HG03025 (cell line): ENCODE data around the gene FAM78A.

ENCODE experiments used
- ATAC-seq: cut with Tn5 transposase; IDR thresholded peaks from one replicate; pipeline ENCODE4 v1.9.1; 2021; ENCODE audit warnings: mild to moderate bottlenecking, moderate library complexity; ENCODE audit not compliant: unreplicated experiment, low FRiP score

The FAM78A gene

GRCh38 chr9:131303381-131304321, 27.3 kb upstream of the FAM78A start:
- ATAC-seq = no peak

GRCh38 chr9:131302244-131303075, 26.1 kb upstream of the FAM78A start:
- no peak for ATAC-seq

DNA sequence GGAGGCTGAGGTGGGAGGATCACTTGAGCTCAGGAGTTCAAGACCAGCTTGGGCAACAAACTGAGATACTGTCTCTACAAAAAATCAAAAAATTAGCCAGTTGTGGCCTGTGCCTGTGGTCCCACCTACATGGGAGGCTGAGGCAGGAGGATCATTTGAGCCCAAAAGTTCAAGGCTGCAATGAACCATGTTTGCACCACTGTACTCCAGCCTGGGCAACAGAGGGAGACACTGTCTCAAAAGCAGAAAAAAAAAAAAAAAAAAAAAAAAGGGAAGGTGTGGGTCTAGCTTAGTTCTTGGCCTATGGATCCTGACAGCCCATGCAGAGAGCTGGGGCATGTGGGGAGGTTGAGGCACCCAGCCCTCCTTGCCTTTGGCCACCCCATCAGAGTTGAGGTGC, 24.1 kb upstream of the FAM78A start:
- ATAC-seq = no peak

DNA sequence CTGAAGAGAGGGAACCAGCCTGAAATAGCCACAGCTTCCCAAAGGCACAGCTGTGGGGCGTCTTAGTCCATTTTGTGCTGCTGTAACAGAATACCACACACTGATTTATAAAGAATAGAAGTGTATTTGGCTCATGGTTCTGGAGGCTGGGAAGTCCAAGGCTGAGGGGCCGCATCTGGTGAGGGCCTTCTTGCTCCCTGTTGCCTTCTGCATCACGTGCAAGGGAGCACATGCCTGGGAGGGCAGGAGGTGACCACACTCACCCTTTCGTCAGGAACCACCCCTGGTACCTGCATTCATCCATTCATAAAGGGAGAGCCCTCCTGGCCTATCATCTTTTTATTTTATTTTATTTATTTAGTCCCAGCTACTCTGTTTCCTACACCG, 23.6 kb upstream of the FAM78A start:
- no peak for ATAC-seq

DNA sequence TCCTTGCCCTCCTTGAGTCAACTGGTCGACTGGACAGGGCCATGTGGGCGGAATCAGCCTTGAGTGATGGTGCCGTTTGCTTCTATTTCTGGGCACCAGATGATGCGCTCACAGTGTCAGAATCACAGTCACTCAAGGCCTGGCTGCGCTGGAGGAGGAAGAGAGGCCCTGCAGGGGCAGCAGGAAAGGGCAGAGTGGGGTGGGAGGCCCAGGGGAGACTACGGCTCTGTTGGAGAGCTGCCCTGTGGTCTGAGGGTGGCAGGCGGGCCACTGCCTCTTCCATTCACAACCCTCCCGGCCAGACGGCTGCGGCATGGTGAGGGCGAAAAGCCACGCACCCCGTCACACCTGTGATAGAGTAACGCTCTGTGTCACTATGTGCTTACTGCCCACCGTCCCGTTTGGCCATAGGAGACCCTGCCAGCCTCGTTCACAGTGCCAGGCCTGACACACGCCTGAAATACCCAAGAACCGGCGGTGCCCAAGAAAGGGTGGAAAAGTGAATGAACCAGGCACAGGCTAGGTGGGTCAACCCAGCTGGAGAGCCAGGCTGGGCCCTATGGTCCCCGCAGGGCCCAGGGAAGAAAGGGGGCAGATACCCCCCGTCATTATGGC, 23.1 kb upstream of the FAM78A start:
- ATAC-seq = no peak

DNA sequence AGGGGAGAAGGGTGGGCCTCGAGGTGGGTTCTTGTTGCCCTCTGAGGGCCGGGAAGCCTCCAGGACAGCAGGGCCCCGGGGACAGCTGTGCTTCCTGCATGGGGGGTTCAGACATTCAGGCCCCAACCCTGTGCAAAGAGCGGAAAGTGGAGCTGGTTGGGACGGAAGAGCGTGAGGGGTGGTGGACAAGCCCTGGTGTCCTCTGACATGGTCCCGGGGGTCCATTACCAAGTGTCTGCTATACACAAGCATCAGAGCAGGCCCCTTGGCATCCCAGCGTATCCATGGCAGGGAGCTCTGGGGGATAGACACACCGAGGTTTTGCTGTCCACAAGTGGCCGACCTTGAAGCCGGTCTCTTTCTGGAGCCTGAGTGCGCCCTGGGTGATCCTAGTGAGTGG, 22.5 kb upstream of the FAM78A start:
- no peak for ATAC-seq

GRCh38 chr9:131298341-131298740, 22.0 kb upstream of the FAM78A start:
- ATAC-seq = no peak

DNA sequence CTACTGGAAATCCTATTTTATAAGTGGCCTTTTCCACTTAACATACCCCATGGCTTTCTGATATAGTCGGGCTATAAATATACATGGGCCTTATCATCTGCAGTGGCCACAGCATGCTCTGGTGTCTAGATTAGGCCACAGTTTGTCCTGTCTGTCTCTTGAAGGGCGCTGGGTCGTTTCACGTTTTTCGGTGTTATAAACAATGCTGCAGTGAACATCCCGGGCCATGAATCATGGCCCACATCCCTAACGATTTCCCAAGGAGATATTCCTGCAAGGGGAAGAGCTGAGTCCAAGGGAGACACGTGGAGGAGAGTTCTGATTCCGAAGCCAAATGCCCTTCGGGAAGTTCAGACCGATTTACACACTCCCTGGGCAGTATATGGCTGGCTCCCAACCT, 21.6 kb upstream of the FAM78A start:
- no peak for ATAC-seq

DNA sequence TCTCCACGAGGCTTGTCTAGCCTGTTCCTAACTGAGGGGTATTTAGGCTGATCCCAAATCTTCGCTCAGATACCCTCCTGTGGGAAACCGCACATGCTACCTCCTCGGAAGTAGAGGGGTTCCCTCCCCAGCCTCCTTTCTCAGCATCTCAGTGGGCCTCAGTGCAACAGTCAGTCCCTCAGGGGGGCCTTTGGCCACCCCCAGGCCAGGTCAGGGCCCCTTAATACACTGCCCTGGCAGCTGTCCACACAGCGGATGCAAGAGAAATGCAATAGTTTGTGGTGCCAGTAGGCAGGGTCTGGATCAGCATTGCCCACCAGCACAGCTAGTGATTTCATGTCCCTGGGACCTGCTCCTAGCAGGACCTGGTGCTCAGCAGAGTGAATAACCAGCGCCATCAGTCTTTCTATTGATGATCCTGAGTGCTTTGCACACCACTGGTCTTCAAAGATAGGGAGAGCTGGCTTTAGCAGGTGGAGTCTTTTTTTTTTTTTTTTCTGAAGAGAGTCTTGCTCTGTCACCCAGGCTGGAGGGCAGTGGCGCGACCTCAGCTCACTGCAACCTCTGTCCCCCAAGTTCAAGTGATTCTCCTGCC, 20.7 kb upstream of the FAM78A start:
- no peak for ATAC-seq

DNA sequence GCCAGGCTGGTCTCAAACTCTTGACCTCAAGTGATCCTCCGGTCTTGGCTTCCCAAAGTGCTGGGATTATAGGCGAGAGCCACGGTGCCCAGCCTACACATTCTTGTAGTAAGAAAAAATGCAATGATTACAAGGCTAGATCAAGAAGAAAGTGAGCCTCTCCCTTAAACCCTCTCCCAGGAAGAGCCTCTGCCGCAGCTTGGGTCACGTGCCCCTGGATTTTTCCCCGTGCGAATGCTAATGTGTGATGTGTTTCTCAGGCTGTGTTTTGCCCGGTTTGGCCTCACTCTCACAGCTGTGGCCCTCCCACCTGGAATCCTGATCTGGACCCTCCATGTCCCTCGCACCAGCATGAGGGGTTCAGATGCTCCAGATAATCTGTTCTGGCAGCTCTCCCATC, 20.1 kb upstream of the FAM78A start:
- no peak for ATAC-seq

DNA sequence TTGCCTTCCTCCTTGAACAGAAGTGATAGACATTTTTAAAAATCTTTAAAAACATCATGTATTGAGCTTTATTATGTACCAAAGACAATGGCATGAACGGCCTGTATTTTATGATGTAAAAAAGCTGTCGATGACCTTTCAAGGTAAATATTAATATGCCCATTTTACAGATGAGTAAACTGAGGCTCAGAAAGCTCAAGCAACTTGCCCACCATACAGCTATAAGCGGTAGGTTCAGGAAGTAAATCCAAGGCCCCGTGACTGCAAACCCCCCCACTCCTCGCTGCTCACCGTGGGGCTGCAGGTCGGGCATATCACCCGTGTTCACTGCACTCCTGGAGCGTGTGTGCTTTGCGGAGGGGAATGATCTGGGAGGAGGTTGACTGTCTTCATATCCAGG, 16.6 kb upstream of the FAM78A start:
- no peak for ATAC-seq

GRCh38 chr9:131291795-131292315, 15.5 kb upstream of the FAM78A start:
- ATAC-seq = no peak

GRCh38 chr9:131290767-131291370, 14.6 kb upstream of the FAM78A start:
- no peak for ATAC-seq

DNA sequence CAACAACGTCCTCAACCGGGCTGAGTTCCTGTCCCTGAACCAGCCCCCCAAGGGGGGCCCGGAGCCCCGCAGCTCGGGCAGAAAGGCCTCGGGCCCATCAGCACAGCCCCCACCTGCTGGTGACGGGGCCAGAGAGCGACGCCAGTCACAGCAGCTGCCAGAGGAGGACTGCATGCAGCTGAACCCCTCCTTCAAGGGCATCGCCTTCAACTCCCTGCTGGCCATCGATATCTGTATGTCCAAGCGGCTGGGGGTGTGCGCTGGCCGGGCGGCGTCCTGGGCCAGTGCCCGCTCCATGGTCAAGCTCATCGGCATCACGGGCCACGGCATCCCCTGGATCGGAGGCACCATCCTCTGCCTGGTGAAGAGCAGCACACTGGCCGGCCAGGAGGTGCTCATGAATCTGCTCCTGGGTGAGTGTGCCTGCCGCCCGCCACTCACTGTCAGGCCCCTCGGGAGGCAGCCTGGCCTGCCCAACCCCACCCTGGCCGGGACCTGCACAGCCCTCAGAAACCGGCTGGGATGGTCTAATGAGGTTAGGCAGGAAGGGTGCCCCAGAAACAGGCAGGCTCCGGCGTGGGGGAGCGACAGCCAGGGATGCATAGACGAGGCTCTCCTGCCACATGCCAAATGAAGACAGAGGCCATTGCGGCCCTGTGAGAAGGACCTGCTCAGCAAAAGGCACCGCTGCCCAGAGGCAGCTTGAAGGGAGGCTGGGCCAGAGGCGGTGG, 13.9 kb upstream of the FAM78A start:
- no peak for ATAC-seq

DNA sequence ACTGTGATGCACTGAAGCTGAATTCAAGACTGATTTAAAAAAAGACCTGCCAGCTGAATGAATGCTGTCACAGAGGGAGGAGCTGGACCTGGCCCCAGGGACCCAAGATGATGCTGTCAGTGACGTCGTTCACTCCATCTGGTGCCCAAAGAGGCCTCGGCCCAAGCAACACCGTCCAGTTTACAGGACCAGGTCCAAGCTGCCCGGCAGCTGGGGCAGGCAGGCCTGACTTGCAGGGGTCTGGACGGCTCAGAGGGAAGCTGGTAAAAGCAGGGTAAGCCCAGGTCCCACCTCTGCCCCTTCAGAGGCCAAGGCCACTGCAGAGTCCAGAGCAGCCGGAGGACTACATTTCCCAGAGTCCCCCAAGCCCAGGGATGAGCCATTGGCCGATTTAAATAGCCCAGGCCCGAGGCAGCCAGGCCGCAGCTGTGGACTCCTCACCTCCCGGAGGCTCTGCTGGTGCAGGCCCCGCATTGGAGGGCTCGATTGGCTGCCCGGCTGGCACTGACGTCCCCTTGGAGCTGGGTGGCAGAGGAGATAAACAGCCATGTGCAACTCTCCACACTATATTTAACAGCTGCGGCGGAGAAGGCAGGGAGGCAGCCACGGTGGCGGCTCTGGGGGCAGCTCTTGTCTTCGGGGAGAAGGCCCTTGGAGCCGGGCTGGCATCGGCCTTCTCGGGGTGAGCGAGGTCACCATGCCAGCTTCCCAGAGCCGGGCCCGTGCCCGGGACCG, 13.2 kb upstream of the FAM78A start, which contains the start of gene PLPP7:
Gene PLPP7, plus strand, starts transcription at position 423 of the 735 bp plus-strand sequence. Its CDS starts 275 bp downstream, at position 698.
- ATAC-seq = no peak

- no peak for ATAC-seq
Observed at GRCh38 chr9:131288217-131288616, 11.9 kb upstream of the FAM78A start.

DNA sequence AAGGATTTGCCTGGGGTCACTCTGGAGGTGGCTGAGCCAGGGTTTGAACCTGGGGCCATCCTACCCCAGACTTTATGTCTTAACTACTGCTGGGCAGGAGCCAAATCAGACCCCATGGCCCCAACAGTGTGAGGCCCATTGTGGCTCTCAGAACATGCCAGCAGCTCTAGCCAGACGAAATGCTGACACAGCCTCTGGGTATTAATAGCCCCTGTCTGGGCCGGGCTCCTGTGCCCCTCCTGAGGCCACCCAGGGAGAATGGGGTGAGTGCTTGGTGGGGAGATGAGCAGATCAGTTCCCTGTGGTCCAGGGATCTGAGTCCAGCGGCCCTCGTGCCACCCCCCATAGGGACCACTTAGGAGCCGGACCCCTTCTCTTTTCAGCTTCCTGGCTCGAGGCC, 11.0 kb upstream of the FAM78A start:
- no peak for ATAC-seq

- ATAC-seq = no peak
Observed at GRCh38 chr9:131284856-131285255, 8.5 kb upstream of the FAM78A start.
